Measurements from ENCODE around the gene CCDC38.

- TF ChIP-seq, protein P1, sequence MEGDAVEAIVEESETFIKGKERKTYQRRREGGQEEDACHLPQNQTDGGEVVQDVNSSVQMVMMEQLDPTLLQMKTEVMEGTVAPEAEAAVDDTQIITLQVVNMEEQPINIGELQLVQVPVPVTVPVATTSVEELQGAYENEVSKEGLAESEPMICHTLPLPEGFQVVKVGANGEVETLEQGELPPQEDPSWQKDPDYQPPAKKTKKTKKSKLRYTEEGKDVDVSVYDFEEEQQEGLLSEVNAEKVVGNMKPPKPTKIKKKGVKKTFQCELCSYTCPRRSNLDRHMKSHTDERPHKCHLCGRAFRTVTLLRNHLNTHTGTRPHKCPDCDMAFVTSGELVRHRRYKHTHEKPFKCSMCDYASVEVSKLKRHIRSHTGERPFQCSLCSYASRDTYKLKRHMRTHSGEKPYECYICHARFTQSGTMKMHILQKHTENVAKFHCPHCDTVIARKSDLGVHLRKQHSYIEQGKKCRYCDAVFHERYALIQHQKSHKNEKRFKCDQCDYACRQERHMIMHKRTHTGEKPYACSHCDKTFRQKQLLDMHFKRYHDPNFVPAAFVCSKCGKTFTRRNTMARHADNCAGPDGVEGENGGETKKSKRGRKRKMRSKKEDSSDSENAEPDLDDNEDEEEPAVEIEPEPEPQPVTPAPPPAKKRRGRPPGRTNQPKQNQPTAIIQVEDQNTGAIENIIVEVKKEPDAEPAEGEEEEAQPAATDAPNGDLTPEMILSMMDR (conservative IDR thresholded peaks at IDR 0.05), result no peak
- TF ChIP-seq EZH2 (IDR thresholded peaks at IDR 0.05; ENCODE audit: low read depth), result no peak
These were observed 28.5 kb upstream of the CCDC38 start for GRCh38 chr12:95970905-95971304.
